Subcutaneous adipose tissue (tissue), 4 donors: ENCODE results near the gene LPAR4. TPM values are rescaled to one million over a fixed set of nuclear protein-coding genes. Genes with fewer than 3 reads are reported as not detected.

Experiments used
- CTCF ChIP-seq: fragments of 450-650 bp; IDR thresholded peaks from one replicate; pipeline ENCODE4 v1.5.1; 2016; ENCODE audit warnings: low read depth, mild to moderate bottlenecking, control low read depth, antibody characterized with exemption, moderate library complexity
- total RNA-seq, 4 donors: library from RNA; depleted of rRNA; stranded (reverse); fragments of >200 nt; gene quantifications; one replicate each; pipeline ENCODE4 v1.1.0, GENCODE V29; 2016

The LPAR4 gene
- total RNA-seq, 4 donors from 2014 or later: 0.44 to 0.82 (median 0.68) TPM; not detected in 1

DNA sequence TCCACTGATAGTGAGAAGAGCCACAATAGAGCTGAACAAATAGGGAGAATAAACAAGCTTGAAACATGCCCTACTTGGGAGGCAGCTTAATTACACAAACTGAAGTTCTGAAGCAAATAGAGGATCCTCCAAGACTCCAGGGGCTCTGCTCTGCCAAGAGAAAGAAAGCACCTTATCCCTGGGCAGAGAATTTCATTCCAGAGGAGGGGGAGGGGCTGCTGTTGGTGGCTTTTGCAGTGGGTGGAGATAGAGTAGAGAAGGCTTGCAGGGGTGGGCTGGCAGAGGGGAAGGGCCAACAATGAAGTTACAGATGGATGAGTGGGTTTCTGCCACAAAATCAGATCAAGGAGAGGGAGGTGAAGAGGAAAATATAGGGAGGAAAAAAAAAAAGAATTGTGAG is 1.0 kb upstream of the LPAR4 start:
- no peak for TF ChIP-seq CTCF

- no peak for TF ChIP-seq CTCF
Measured at GRCh38 chrX:78747971-78748370, 451 bp downstream of the LPAR4 start.

DNA sequence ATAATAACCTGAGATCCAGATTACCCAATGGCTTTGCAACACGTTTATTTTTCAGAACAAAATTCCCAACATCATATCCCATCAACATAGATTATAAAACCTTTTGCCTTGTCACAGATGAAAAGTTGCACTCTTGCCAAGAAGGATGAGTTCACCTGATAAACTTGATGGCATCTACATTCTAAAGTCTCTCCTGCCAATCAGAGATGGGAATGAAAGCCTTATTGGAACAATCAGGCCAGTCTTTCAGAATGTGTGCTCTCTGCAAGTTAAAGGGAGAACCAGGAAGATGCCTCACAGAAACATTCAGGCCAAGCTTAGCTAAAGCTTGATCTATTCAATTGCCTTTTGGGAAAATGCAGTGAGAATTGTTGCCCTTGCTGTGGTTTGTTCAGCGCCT is 1.3 kb downstream of the LPAR4 start:
- TF ChIP-seq CTCF: no peak

DNA sequence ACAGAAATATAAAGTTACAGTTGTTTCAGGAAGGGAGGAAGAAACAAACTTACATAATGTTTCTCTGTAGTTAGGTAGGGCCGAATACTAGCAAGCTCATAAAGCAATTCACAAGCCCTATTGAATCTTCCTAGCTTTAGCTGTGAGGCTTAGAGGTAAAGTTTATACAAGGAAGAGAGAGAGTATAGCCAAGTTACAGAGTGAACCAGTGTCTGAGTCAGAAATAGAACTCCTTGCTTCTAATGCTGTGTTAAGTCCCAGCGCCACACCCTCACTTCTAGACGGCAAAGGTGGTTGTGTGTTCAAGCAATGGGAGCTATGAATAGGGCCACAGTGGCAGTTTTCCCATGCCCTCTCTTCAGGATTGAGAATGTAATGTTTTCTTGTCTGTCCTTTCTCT is 6.1 kb downstream of the LPAR4 start:
- TF ChIP-seq CTCF: no peak

DNA sequence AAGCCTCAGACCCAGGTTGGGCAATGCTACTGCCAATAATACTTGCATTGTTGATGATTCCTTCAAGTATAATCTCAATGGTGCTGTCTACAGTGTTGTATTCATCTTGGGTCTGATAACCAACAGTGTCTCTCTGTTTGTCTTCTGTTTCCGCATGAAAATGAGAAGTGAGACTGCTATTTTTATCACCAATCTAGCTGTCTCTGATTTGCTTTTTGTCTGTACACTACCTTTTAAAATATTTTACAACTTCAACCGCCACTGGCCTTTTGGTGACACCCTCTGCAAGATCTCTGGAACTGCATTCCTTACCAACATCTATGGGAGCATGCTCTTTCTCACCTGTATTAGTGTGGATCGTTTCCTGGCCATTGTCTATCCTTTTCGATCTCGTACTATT is 7.4 kb downstream of the LPAR4 start:
- no peak for TF ChIP-seq CTCF

- TF ChIP-seq CTCF: no peak
Measured at GRCh38 chrX:78759081-78759480, 11.6 kb downstream of the LPAR4 start.

DNA sequence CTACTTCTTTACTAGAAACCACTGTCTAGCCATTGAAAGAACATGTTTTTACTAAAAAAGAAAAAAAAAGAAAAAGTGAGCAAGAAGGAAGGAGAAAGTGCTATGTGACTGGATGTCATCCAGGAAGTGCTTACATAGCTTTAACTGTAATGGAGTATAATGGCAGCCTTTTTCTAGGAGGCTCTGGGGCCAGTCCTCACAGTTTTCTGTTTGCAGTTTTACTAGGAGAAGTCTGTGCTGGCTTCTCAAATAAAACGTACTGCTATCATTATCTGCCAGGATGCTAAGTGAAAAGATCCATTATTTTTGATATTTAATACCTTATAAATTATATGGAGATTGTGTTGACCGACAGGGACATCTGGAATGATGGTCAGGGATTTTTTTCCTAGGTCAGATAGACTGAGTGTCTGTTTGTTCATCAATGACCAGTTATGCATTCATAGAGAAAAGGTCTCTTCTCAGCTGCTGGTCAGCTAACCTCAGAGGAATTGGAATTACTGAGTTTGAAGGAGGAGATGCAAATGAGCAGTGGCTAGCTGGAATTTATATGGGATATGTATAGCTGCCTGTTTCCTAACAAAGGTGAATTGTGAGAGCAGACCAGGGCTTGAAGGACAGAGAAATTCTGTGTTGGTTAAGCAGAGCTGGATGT is 21.7 kb downstream of the LPAR4 start:
- no peak for TF ChIP-seq CTCF
